OCI-LY7 (cell line): Measurements from ENCODE around the gene RAB11FIP4.

Experiments used
- CTCF ChIP-seq: fragments of 200-600 bp; sonication (generic); conservative IDR thresholded peaks from 2 replicates; pipeline ENCODE4 v1.5.1; 2014; ENCODE audit warnings: mild to moderate bottlenecking, antibody characterized with exemption, low read length, moderate library complexity, mixed read lengths
- EZH2phosphoT487 ChIP-seq: fragments of 200-600 bp; sonication (generic); IDR thresholded peaks from 2 replicates; pipeline ENCODE4 v1.6.1; 2018; ENCODE audit warnings: low read depth, borderline replicate concordance, mild to moderate bottlenecking, mixed run types, antibody characterized with exemption, low read length, moderate library complexity, mixed read lengths

DNA sequence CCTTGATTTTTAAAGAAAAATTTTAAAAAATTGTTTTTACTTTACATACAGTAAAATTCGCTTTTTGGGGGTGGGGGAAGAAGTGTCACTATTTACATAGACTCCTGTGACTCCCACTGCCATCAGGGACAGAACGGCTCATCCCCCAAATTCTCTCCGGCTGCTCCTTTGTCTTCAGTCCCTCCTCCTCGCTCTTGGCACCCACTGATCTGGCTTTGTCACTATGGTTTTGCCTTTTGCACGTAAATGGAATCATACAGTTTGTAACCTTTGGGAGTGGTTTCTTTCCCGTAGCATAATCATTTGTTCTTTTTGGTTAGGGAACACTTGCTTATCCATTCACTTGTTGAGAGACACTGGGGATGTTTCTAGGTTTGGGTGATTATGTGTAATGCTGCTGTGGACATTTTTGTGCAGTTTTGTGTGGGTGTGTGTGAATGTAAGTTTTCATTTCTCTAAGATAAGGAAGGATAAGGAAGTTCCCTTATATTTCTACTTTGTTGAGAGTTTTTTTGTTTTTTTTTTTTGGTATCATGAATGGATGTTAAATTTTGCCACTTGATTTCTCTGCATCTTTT, 27.4 kb downstream of the RAB11FIP4 start:
- TF ChIP-seq CTCF (no peak), EZH2phosphoT487 (no peak)
